ENCODE results near the gene SGCD. TPM values are rescaled to one million over a fixed set of nuclear protein-coding genes. Genes with fewer than 3 reads are reported as not detected.

Gene SGCD
- total RNA-seq, 2 donors from 2014 or later: 1.0 to 2.2 TPM

GRCh38 chr5:156515121-156515520, 188.2 kb downstream of the SGCD start:
- Histone ChIP-seq H3K27me3 (no peaks in the 10 kb centered on the region), H3K9me3 (no peaks in the 10 kb centered on the region), H3K9ac (ENCODE audit: low read depth in 2 of 2, low read length in 2 of 2) (no peak overlapping the region), H3K27ac (no peak overlapping the region), H3K36me3 (no peaks in the 10 kb centered on the region), H3K4me3 (no peak overlapping the region), H3K4me1 (no peaks in the 10 kb centered on the region)
- intact Hi-C loops (cut with DNase I): no loop called here
- DNase-seq: no peak
- TF ChIP-seq CTCF (IDR thresholded peaks at IDR 0.05): no peak

GRCh38 chr5:156515803-156516360, 188.9 kb downstream of the SGCD start:
- Histone ChIP-seq H3K9me3 (no peaks in the 10 kb centered on the region), H3K27ac (no peak overlapping the region), H3K4me3 (no peak overlapping the region), H3K4me1 (no peaks in the 10 kb centered on the region), H3K9ac (ENCODE audit: low read depth in 2 of 2, low read length in 2 of 2) (no peak overlapping the region), H3K27me3 (no peaks in the 10 kb centered on the region), H3K36me3 (no peaks in the 10 kb centered on the region)
- intact Hi-C loops (cut with DNase I): no loop called here
- no peak for TF ChIP-seq CTCF (IDR thresholded peaks at IDR 0.05)
- no peak for DNase-seq

GRCh38 chr5:156522651-156523529, 195.9 kb downstream of the SGCD start:
- no peaks in the 10 kb centered on the region for H3K36me3 ChIP-seq
- no peak for TF ChIP-seq CTCF (IDR thresholded peaks at IDR 0.05)
- no peak overlapping the region for H3K27ac ChIP-seq
- H3K4me1 ChIP-seq: no peaks in the 10 kb centered on the region
- DNase-seq: no peak
- no peaks in the 10 kb centered on the region for H3K27me3 ChIP-seq
- intact Hi-C loops (cut with DNase I): no loop called here
- no peak overlapping the region for H3K9ac ChIP-seq (ENCODE audit: low read depth in 2 of 2, low read length in 2 of 2)
- H3K9me3 ChIP-seq: no peaks in the 10 kb centered on the region
- no peak overlapping the region for H3K4me3 ChIP-seq

- Histone ChIP-seq H3K4me1 (no peaks in the 10 kb centered on the region), H3K27me3 (no peaks in the 10 kb centered on the region), H3K27ac (no peak overlapping the region), H3K36me3 (no peaks in the 10 kb centered on the region), H3K9ac (ENCODE audit: low read depth in 2 of 2, low read length in 2 of 2) (no peak overlapping the region), H3K4me3 (no peak overlapping the region), H3K9me3 (no peaks in the 10 kb centered on the region)
- no peak for TF ChIP-seq CTCF (IDR thresholded peaks at IDR 0.05)
- DNase-seq: no peak
- intact Hi-C loops (cut with DNase I): no loop called here
These were observed 196.6 kb downstream of the SGCD start for GRCh38 chr5:156523607-156524006.

GRCh38 chr5:156526081-156526925, 199.3 kb downstream of the SGCD start:
- H3K36me3 ChIP-seq: no peaks in the 10 kb centered on the region
- TF ChIP-seq CTCF (IDR thresholded peaks at IDR 0.05): no peak
- no peak overlapping the region for H3K27ac ChIP-seq
- H3K4me3 ChIP-seq: no peak overlapping the region
- H3K9me3 ChIP-seq: no peaks in the 10 kb centered on the region
- H3K27me3 ChIP-seq: no peaks in the 10 kb centered on the region
- no peak for DNase-seq
- H3K9ac ChIP-seq (ENCODE audit: low read depth in 2 of 2, low read length in 2 of 2): no peak overlapping the region
- no peaks in the 10 kb centered on the region for H3K4me1 ChIP-seq
- intact Hi-C loops (cut with DNase I): no loop called here

Measured in colonic mucosa (tissue), 4 donors.